Measurements from ENCODE around the gene PAMR1. TPM values are rescaled to one million over a fixed set of nuclear protein-coding genes. Genes with fewer than 3 reads are reported as not detected.

Gene PAMR1
- total RNA-seq, 1 donor from 2014 or later = 12.9 TPM

DNA sequence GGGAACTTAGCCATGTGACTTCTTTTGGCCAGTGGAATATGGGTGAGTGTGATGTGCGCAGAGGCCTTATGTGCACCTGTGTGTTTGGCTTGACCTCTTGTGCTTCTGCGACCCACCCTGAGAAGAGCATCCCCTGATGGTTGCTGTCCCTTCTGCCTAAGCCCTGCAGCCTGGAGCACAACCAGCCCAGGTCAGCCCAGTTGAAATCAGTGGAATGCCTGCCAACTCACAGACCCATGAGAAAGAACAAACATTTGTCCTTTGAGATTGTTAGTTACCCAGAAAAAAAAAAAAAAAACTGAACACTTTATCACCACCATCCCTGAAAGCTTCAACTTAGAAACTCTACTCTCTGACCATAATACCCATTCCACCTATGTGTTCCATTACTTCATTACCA, 38.5 kb downstream of the PAMR1 start:
- TF ChIP-seq CTCF (IDR thresholded peaks at IDR 0.05; ENCODE audit: borderline replicate concordance) = no peak
- H3K9me3 ChIP-seq (replicated peaks) = peaks cover 9% of the 10 kb centered on the region
- H3K27ac ChIP-seq (replicated peaks) = peak overlapping the region; percentile 33
- H3K4me3 ChIP-seq = no peak overlapping the region
- H3K4me1 ChIP-seq = no peaks in the 10 kb centered on the region
- intact Hi-C loops (cut with micrococcal nuclease) = no loop called here
- no peak for DNase-seq
- no peaks in the 10 kb centered on the region for H3K36me3 ChIP-seq
- peaks cover 69% of the 10 kb centered on the region for H3K27me3 ChIP-seq (ENCODE audit: low read depth)

GRCh38 chr11:35486446-35486845, 39.0 kb downstream of the PAMR1 start:
- H3K9me3 ChIP-seq (replicated peaks) = peaks cover 9% of the 10 kb centered on the region
- H3K4me3 ChIP-seq = no peak overlapping the region
- intact Hi-C loops (cut with micrococcal nuclease) = no loop called here
- no peak overlapping the region for H3K27ac ChIP-seq (replicated peaks)
- H3K27me3 ChIP-seq (ENCODE audit: low read depth) = peaks cover 68% of the 10 kb centered on the region
- DNase-seq = no peak
- no peak for TF ChIP-seq CTCF (IDR thresholded peaks at IDR 0.05; ENCODE audit: borderline replicate concordance)
- H3K4me1 ChIP-seq = no peaks in the 10 kb centered on the region
- H3K36me3 ChIP-seq = no peaks in the 10 kb centered on the region

GRCh38 chr11:35485656-35486322, 39.6 kb downstream of the PAMR1 start:
- H3K27me3 ChIP-seq (ENCODE audit: low read depth) = peaks cover 67% of the 10 kb centered on the region
- H3K4me1 ChIP-seq = no peaks in the 10 kb centered on the region
- H3K4me3 ChIP-seq = no peak overlapping the region
- H3K9me3 ChIP-seq (replicated peaks) = peaks cover 12% of the 10 kb centered on the region
- DNase-seq = peak; percentile 66
- H3K36me3 ChIP-seq = no peaks in the 10 kb centered on the region
- intact Hi-C loops (cut with micrococcal nuclease) = no loop called here
- no peak overlapping the region for H3K27ac ChIP-seq (replicated peaks)
- TF ChIP-seq CTCF (IDR thresholded peaks at IDR 0.05; ENCODE audit: borderline replicate concordance) = peak; percentile 97

GRCh38 chr11:35484435-35484834, 41.0 kb downstream of the PAMR1 start:
- no peak for TF ChIP-seq CTCF (IDR thresholded peaks at IDR 0.05; ENCODE audit: borderline replicate concordance)
- Histone ChIP-seq H3K9me3 (replicated peaks) (peaks cover 14% of the 10 kb centered on the region), H3K36me3 (no peaks in the 10 kb centered on the region), H3K4me3 (no peak overlapping the region), H3K27me3 (ENCODE audit: low read depth) (peaks cover 65% of the 10 kb centered on the region), H3K4me1 (no peaks in the 10 kb centered on the region), H3K27ac (replicated peaks) (no peak overlapping the region)
- intact Hi-C loops (cut with micrococcal nuclease) = no loop called here
- DNase-seq = no peak

GRCh38 chr11:35483131-35483820, 42.1 kb downstream of the PAMR1 start:
- Histone ChIP-seq H3K27ac (replicated peaks) (no peak overlapping the region), H3K36me3 (no peaks in the 10 kb centered on the region), H3K4me1 (peaks cover under 1% of the 10 kb centered on the region), H3K27me3 (ENCODE audit: low read depth) (peaks cover 67% of the 10 kb centered on the region), H3K9me3 (replicated peaks) (peaks cover 14% of the 10 kb centered on the region), H3K4me3 (no peak overlapping the region)
- TF ChIP-seq CTCF (IDR thresholded peaks at IDR 0.05; ENCODE audit: borderline replicate concordance) = no peak
- no peak for DNase-seq
- intact Hi-C loops (cut with micrococcal nuclease) = no loop called here

All from left ventricle myocardium inferior (tissue), 1 donor.